AG09319 (cell line): ENCODE data around the gene CEP128.

Source experiments
- DNase-seq: peaks from one replicate; pipeline ENCODE4 v3.0.0-alpha.2; 2010; ENCODE audit warnings: low read depth; ENCODE audit errors: extremely low read depth
- TF ChIP-seq, protein P1 (sequence below): IDR thresholded peaks from 2 replicates; pipeline ENCODE4 v1.5.1; 2011; ENCODE audit warnings: low read depth, mild to moderate bottlenecking, inconsistent platforms, low read length, moderate library complexity

Gene CEP128

DNA sequence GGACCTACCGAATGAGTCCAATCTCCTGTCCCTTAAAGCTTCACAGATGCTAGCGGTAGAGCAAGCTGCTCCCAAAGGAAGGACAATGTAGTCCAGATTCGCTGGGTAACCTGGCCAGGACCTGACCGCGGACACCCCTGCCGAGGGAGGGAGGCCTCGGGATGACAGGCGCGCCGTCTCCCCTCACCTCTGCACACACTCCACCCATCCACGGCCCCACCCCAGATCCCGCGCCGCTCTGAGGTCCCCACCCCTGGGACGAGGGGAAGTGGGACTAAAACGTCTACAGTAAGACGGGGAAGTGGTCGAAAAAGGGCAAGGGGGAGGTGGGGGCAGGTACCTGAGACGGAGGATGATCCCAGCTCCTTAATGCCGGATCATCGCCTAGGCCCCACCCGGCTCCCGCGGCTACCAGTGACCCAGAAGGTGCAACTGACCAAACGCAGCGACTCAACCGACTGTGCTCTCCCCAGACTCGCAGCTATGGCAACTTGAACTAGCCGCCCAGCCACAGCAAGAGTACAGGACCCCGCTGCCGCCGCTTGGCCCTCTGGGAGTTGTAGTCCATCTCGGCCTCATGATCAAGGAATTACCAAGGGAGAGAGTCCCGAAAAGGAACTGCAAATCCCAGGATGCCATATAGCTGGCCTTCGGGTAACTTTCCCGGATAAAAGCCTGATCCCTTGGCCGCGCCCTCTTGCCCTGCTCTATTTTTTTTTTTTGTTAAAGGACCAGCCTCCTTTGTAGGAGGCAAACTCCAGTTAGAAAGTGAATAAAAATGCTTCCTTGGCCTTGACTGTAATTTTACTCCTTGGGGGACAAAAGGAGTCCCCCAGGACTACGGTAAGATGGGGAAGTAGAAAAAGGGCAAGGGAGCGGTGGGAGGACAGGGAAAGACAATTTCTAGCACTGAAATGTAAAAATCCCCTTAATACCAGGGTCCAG lies at the start of gene CEP128:
Gene CEP128, minus strand, starts transcription at position 498 of the 945 bp plus-strand sequence.
- DNase-seq = peak; percentile 94
- TF ChIP-seq, protein P1, sequence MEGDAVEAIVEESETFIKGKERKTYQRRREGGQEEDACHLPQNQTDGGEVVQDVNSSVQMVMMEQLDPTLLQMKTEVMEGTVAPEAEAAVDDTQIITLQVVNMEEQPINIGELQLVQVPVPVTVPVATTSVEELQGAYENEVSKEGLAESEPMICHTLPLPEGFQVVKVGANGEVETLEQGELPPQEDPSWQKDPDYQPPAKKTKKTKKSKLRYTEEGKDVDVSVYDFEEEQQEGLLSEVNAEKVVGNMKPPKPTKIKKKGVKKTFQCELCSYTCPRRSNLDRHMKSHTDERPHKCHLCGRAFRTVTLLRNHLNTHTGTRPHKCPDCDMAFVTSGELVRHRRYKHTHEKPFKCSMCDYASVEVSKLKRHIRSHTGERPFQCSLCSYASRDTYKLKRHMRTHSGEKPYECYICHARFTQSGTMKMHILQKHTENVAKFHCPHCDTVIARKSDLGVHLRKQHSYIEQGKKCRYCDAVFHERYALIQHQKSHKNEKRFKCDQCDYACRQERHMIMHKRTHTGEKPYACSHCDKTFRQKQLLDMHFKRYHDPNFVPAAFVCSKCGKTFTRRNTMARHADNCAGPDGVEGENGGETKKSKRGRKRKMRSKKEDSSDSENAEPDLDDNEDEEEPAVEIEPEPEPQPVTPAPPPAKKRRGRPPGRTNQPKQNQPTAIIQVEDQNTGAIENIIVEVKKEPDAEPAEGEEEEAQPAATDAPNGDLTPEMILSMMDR = no peak

GRCh38 chr14:80988735-80989429 lies 47.3 kb upstream of the CEP128 start:
- no peak for DNase-seq

DNA sequence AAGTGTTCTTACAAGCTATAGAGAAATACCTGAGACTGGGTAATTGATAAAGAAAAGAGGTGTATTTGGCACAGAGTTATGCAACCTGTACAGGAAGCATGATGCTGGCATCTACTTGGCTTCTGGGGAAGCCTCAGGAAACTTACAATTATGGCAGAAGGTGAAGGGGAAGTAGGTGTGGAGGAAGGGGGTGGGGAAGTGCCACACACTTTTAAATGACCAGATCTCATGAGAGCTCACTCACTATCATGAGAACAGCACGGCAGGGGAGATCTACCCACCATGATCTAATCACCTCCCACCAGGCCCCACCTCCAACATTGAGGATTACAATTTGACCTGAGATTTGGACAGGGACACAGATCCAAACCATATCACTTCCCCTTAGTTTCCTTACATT lies 46.7 kb upstream of the CEP128 start:
- TF ChIP-seq, protein P1 = no peak
- no peak for DNase-seq

More at GRCh38 chr14:80988735-80989429, 47.3 kb upstream of the CEP128 start:
- TF ChIP-seq, protein P1 = no peak

DNA sequence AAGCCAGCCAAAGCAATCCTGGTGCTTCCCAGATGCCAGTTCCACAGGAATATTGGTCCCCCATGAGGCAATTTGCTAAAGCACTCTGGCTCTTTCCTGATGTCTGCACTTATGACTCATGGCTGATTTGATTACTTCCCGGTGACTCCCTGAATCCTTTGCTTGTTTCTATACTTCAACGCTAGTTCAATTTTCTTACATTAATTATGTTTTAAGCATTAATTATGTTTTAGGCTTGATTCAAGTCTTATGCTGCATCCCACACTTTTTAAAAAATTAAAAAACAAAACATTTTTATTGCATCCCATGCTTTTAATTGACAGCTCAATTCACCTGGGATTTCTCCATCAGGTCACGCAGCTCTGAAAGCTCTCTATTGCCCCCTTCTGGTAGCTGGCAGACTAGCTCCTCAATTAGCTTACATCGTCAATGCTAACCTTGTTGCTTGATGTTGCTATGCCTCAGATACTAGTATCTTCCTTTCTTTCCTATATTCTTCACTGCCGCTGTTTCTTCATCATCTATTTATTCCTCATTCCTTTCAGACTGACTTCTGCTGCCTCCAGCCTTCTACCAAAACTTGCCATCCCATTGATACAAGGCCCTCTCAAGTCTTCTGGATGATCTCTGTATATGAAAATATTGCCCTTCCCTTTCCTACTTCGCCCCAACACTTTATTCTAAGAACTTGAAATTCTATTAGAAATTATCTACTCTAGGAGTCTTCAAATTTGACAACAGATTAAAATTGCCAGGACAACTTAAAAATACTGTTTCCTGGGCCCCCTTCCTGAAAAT lies 45.9 kb upstream of the CEP128 start:
- TF ChIP-seq, protein P1 = peak; percentile 97
- DNase-seq = peak; percentile 34

GRCh38 chr14:80982711-80983110 lies 41.2 kb upstream of the CEP128 start:
- no peak for DNase-seq
- TF ChIP-seq, protein P1 = no peak

GRCh38 chr14:80981673-80982072 lies 40.1 kb upstream of the CEP128 start:
- TF ChIP-seq, protein P1 = no peak
- no peak for DNase-seq
